SK-N-SH (cell line): ENCODE measurements around the gene KMT2E. TPM values are rescaled to one million over a fixed set of nuclear protein-coding genes. Genes with fewer than 3 reads are reported as not detected.

Experiments used
- CTCF ChIA-PET: fragments of 300-600, 350-600 bp; formaldehyde crosslinking; extraction: SDS; loops from one replicate; lab custom pipeline; 2021; lab: Yijun Ruan, JAX
- POLR2A ChIA-PET: fragments of 350-600 bp; sonication (Branson Sonifier 250); formaldehyde crosslinking; extraction: SDS; loops from one replicate; lab custom pipeline; 2020; ENCODE audit warnings: antibody characterized with exemption, inconsistent platforms; lab: Yijun Ruan, JAX
- DNase-seq: peaks from one replicate; pipeline ENCODE4 v3.0.0; 2012
- H2AFZ ChIP-seq: fragments of 200-600 bp; sonication (generic); 2 replicates; pipeline ENCODE4 v1.8.1; 2016; ENCODE audit warnings: antibody characterized with exemption, mild to moderate bottlenecking, low read depth
- H3F3A ChIP-seq: fragments of 200-600 bp; sonication (generic); replicated peaks from 2 replicates; pipeline ENCODE3; 2016; ENCODE audit warnings: antibody characterized with exemption, mild to moderate bottlenecking; ENCODE audit not compliant: insufficient read depth
- H3K27ac ChIP-seq, 2 experiments: fragments of 200-500 bp in 1 of 2; fragments of 200-600 bp in 1 of 2; sonication (Bioruptor generic) in 1 of 2; sonication (generic), shearing (Covaris generic) in 1 of 2; 2 replicates each; pipeline versions ENCODE4 v1.5.1 to v1.6.1; 2014 to 2016; ENCODE audit warnings: low read depth in 2 of 2, inconsistent platforms in 1 of 2, low read length in 1 of 2, mild to moderate bottlenecking in 1 of 2, mixed read lengths in 1 of 2
- H3K27me3 ChIP-seq: fragments of 200-600 bp; sonication (generic), shearing (Covaris generic); 2 replicates; pipeline ENCODE4 v1.6.1; 2016; ENCODE audit warnings: mixed run types; ENCODE audit not compliant: insufficient read depth
- H3K36me3 ChIP-seq, 2 experiments: fragments of 200-500 bp in 1 of 2; fragments of 200-600 bp in 1 of 2; sonication (Bioruptor generic) in 1 of 2; sonication (generic) in 1 of 2; replicated peaks in 1 of 2; 2 replicates each; pipeline versions ENCODE3 to v1.5.1; 2014 to 2016; ENCODE audit warnings: low read length in 1 of 2, mild to moderate bottlenecking in 1 of 2; ENCODE audit not compliant: insufficient read depth in 2 of 2, control insufficient read depth in 1 of 2
- H3K4me1 ChIP-seq, 2 experiments: fragments of 200-500 bp in 1 of 2; fragments of 200-600 bp in 1 of 2; sonication (Bioruptor generic) in 1 of 2; sonication (generic), shearing (Covaris generic) in 1 of 2; 2 replicates each; pipeline versions ENCODE4 v1.5.1 to v1.6.1; 2014 to 2016; ENCODE audit warnings: low read depth in 1 of 2, low read length in 1 of 2, mixed run types in 1 of 2; ENCODE audit not compliant: insufficient read depth in 2 of 2, control insufficient read depth in 1 of 2
- H3K4me2 ChIP-seq: fragments of 200-600 bp; sonication (generic), shearing (Covaris generic); 2 replicates; pipeline ENCODE4 v1.6.1; 2017; ENCODE audit warnings: mixed run types
- H3K4me3 ChIP-seq, 2 experiments: fragments of 200-500 bp in 1 of 2; fragments of 200-600 bp in 1 of 2; sonication (Bioruptor generic) in 1 of 2; sonication (generic), shearing (Covaris generic) in 1 of 2; 2 replicates each; pipeline versions ENCODE4 v1.5.1 to v1.8.1; 2014 to 2016; ENCODE audit warnings: low read depth in 2 of 2, inconsistent platforms in 1 of 2, low read length in 1 of 2, mild to moderate bottlenecking in 1 of 2, mixed read lengths in 1 of 2, moderate library complexity in 1 of 2
- H3K79me2 ChIP-seq: fragments of 200-600 bp; sonication (generic); 2 replicates; pipeline ENCODE4 v1.8.1; 2017; ENCODE audit warnings: mild to moderate bottlenecking; ENCODE audit not compliant: insufficient read depth
- H3K9ac ChIP-seq: fragments of 200-600 bp; sonication (generic); 2 replicates; pipeline ENCODE4 v1.6.1; 2017; ENCODE audit warnings: mixed run types
- H3K9me2 ChIP-seq: fragments of 200-600 bp; sonication (generic); 2 replicates; pipeline ENCODE4 v1.6.1; 2017; ENCODE audit warnings: mixed run types
- H3K9me3 ChIP-seq: fragments of 200-600 bp; sonication (generic); 2 replicates; pipeline ENCODE4 v1.6.1; 2017; ENCODE audit warnings: mixed run types, mild to moderate bottlenecking, moderate library complexity
- H4K20me1 ChIP-seq: fragments of 200-600 bp; sonication (generic); 2 replicates; pipeline ENCODE4 v1.6.1; 2017; ENCODE audit warnings: mild to moderate bottlenecking, mixed run types; ENCODE audit not compliant: insufficient read depth
- CHD2 ChIP-seq: fragments of 150-350 bp; IDR thresholded peaks from 2 replicates; pipeline ENCODE4 v1.6.1; 2018; ENCODE audit warnings: low read length; ENCODE audit not compliant: partially characterized antibody
- ELF1 ChIP-seq: IDR thresholded peaks from 2 replicates; pipeline ENCODE4 v1.4.0; 2012
- FOSL2 ChIP-seq: IDR thresholded peaks from 2 replicates; pipeline ENCODE4 v1.4.0; 2012; ENCODE audit warnings: low read depth, mild to moderate bottlenecking, moderate library complexity, borderline replicate concordance
- FOXJ3 ChIP-seq: sonication (generic); formaldehyde crosslinking; IDR thresholded peaks from 2 replicates; pipeline ENCODE4 v1.5.1; 2020; ENCODE audit warnings: mild to moderate bottlenecking, missing genetic modification reagents
- GABPA ChIP-seq: IDR thresholded peaks from 2 replicates; pipeline ENCODE4 v1.4.0; 2012; ENCODE audit warnings: low read depth, mild to moderate bottlenecking
- MAX ChIP-seq: IDR thresholded peaks from 2 replicates; pipeline ENCODE4 v1.4.0; 2012; ENCODE audit warnings: low read depth
- NRF1 ChIP-seq: IDR thresholded peaks from 2 replicates; pipeline ENCODE4 v1.6.1; 2012; ENCODE audit warnings: low read depth, mild to moderate bottlenecking, low read length
- RCOR1 ChIP-seq: fragments of 150-350 bp; IDR thresholded peaks from 2 replicates; pipeline ENCODE4 v1.6.1; 2017; ENCODE audit warnings: antibody characterized with exemption, low read length
- RFX5 ChIP-seq: IDR thresholded peaks from 2 replicates; pipeline ENCODE4 v1.6.1; 2012; ENCODE audit warnings: mild to moderate bottlenecking, improper control_type of control experiment, low read length
- RXRA ChIP-seq: IDR thresholded peaks from 2 replicates; pipeline ENCODE4 v1.4.0; 2012; ENCODE audit warnings: low read depth, mild to moderate bottlenecking, borderline replicate concordance
- SMC3 ChIP-seq: IDR thresholded peaks from 2 replicates; pipeline ENCODE4 v1.6.1; 2012; ENCODE audit warnings: low read depth, low read length, improper control_type of control experiment
- TEAD4 ChIP-seq: IDR thresholded peaks from 2 replicates; pipeline ENCODE4 v1.4.0; 2012; ENCODE audit warnings: mild to moderate bottlenecking, borderline replicate concordance; ENCODE audit not compliant: insufficient read depth
- USF1 ChIP-seq: IDR thresholded peaks from 2 replicates; pipeline ENCODE4 v1.4.0; 2012; ENCODE audit warnings: low read depth, borderline replicate concordance
- USF2 ChIP-seq: fragments of 150-350 bp; IDR thresholded peaks from 2 replicates; pipeline ENCODE4 v1.6.1; 2017; ENCODE audit warnings: antibody characterized with exemption, low read length, low read depth, borderline replicate concordance
- WGBS: methylation state at CpG from one replicate; pipeline ENCODE4 v1.1.6; 2017; ENCODE audit warnings: low lambda C conversion rate; 5-methylcytosine and 5-hydroxymethylcytosine counted together
- polyA plus RNA-seq, 3 experiments: library from polyadenylated mRNA; depleted of rRNA; stranded (reverse); fragments of >200 nt; gene quantifications; 2 replicates each; pipeline ENCODE4 v1.2.3, GENCODE V29; 2012
- TF ChIP-seq, protein P1 (sequence below): IDR thresholded peaks from 2 replicates; pipeline ENCODE4 v1.4.0; 2012; ENCODE audit warnings: low read depth, borderline replicate concordance
- TF ChIP-seq, protein P2 (sequence below): fragments of 150-350 bp; IDR thresholded peaks from 2 replicates; pipeline ENCODE4 v1.6.1; 2016; ENCODE audit warnings: mild to moderate bottlenecking, low read depth, low read length

The KMT2E gene
- polyA plus RNA-seq, 1 of the 3 experiments (the other 2 are of a cell fraction), result 6.4 TPM

DNA sequence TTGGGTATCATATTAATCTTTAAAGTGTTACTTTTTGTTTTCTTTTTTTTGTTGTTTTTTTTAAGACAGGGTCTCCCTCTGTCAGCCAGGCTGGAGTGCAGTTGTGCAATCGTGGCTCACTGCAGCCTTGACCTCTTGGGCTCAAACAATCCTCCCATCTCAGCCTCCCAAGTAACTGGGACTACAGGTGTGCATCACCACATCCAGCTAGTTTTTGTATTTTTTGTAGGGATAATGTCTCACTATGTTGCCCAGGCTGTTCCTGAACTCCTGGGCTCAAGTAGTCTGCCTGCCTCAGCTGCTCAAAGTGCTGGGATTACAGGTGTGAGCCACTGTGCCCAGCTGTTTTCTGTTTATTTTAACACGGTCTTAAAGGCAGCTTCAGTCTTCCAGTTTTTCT is 23.3 kb downstream of the KMT2E start:
- Histone ChIP-seq H3F3A (peaks cover 12% of the 10 kb centered on the region), H3K4me1 (peaks cover 10 to 11% of the 10 kb centered on the region in 2 experiments; a peak in 3 of 4 replicates), H2AFZ (no peak overlapping the region), H4K20me1 (peaks cover 99% of the 10 kb centered on the region)
- DNase-seq, result no peak
- TF ChIP-seq RFX5, result no peak
- TF ChIP-seq, protein P1, sequence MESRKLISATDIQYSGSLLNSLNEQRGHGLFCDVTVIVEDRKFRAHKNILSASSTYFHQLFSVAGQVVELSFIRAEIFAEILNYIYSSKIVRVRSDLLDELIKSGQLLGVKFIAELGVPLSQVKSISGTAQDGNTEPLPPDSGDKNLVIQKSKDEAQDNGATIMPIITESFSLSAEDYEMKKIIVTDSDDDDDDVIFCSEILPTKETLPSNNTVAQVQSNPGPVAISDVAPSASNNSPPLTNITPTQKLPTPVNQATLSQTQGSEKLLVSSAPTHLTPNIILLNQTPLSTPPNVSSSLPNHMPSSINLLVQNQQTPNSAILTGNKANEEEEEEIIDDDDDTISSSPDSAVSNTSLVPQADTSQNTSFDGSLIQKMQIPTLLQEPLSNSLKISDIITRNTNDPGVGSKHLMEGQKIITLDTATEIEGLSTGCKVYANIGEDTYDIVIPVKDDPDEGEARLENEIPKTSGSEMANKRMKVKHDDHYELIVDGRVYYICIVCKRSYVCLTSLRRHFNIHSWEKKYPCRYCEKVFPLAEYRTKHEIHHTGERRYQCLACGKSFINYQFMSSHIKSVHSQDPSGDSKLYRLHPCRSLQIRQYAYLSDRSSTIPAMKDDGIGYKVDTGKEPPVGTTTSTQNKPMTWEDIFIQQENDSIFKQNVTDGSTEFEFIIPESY, result no peak
- TF ChIP-seq NRF1, result no peak
- TF ChIP-seq, protein P2, sequence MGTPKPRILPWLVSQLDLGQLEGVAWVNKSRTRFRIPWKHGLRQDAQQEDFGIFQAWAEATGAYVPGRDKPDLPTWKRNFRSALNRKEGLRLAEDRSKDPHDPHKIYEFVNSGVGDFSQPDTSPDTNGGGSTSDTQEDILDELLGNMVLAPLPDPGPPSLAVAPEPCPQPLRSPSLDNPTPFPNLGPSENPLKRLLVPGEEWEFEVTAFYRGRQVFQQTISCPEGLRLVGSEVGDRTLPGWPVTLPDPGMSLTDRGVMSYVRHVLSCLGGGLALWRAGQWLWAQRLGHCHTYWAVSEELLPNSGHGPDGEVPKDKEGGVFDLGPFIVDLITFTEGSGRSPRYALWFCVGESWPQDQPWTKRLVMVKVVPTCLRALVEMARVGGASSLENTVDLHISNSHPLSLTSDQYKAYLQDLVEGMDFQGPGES, result no peak
- TF ChIP-seq TEAD4, result no peak
- no peak for TF ChIP-seq FOXJ3 (CRISPR knock-in tag)
- no peak for TF ChIP-seq ELF1
- TF ChIP-seq MAX, result no peak
- TF ChIP-seq RCOR1, result no peak
- no peak for TF ChIP-seq FOSL2
- TF ChIP-seq SMC3, result no peak
- TF ChIP-seq GABPA, result no peak
- TF ChIP-seq, all 33 proteins: peak for 0
- ChIA-PET CTCF (interaction anchor here (1.1 to 4.8 kb wide), 7 partner anchors 11 to 119 kb away, joined by 3 to 17 read pairs (median 4); no protein-coding TSS in a partner anchor), POLR2A (no interaction called here)
- Histone ChIP-seq H3K79me2 (peaks cover 99% of the 10 kb centered on the region), H3K4me2 (no peak overlapping the region), H3K36me3 (peaks cover 11 to 43% of the 10 kb centered on the region in 2 experiments), H3K4me3 (no peak overlapping the region), H3K9me3 (no peaks in the 10 kb centered on the region), H3K27ac (no peak overlapping the region), H3K9me2 (no peaks in the 10 kb centered on the region), H3K27me3 (no peaks in the 10 kb centered on the region), H3K9ac (no peak overlapping the region)
- WGBS, result 85% methylated on average over 2 of the region's 2 CpGs

- ChIA-PET CTCF (no interaction called here), POLR2A (no interaction called here)
- H3K27me3 ChIP-seq, result no peaks in the 10 kb centered on the region
- no peak overlapping the region for H2AFZ ChIP-seq
- no peak overlapping the region for H3K4me3 ChIP-seq
- no peak overlapping the region for H3K9ac ChIP-seq
- H3K9me2 ChIP-seq, result no peaks in the 10 kb centered on the region
- H4K20me1 ChIP-seq, result peaks cover 78% of the 10 kb centered on the region
- H3K9me3 ChIP-seq, result no peaks in the 10 kb centered on the region
- H3K4me2 ChIP-seq, result no peak overlapping the region
- WGBS, result 95% methylated on average over 2 of the region's 2 CpGs
- peaks cover under 1 to 14% of the 10 kb centered on the region in 2 experiments; a peak in 3 of 4 replicates for H3K4me1 ChIP-seq
- peaks cover 27% of the 10 kb centered on the region for H3F3A ChIP-seq
- no peak for DNase-seq
- peaks cover 95% of the 10 kb centered on the region for H3K79me2 ChIP-seq
- peaks cover 54 to 77% of the 10 kb centered on the region in 2 experiments for H3K36me3 ChIP-seq
- no peak overlapping the region for H3K27ac ChIP-seq
- TF ChIP-seq, protein P1, result no peak
- no peak for TF ChIP-seq USF1
- TF ChIP-seq CHD2, result no peak
- no peak for TF ChIP-seq ELF1
- TF ChIP-seq RXRA, result no peak
- no peak for TF ChIP-seq USF2
- TF ChIP-seq FOXJ3 (CRISPR knock-in tag), result no peak
- TF ChIP-seq TEAD4, result no peak
Observed at GRCh38 chr7:105044449-105045070, 30.6 kb downstream of the KMT2E start.
